VCaP (cell line): ENCODE measurements around the gene RASA3.

Experiments
- H3K27ac ChIP-seq: fragments of 450-650 bp; 2 replicates; pipeline ENCODE4 v1.5.1; 2017
- TF ChIP-seq, protein P1 (sequence below): fragments of 450-650 bp; conservative IDR thresholded peaks from 2 replicates; pipeline ENCODE4 v1.5.1; 2017; ENCODE audit warnings: mild to moderate bottlenecking, moderate library complexity

The RASA3 gene

DNA sequence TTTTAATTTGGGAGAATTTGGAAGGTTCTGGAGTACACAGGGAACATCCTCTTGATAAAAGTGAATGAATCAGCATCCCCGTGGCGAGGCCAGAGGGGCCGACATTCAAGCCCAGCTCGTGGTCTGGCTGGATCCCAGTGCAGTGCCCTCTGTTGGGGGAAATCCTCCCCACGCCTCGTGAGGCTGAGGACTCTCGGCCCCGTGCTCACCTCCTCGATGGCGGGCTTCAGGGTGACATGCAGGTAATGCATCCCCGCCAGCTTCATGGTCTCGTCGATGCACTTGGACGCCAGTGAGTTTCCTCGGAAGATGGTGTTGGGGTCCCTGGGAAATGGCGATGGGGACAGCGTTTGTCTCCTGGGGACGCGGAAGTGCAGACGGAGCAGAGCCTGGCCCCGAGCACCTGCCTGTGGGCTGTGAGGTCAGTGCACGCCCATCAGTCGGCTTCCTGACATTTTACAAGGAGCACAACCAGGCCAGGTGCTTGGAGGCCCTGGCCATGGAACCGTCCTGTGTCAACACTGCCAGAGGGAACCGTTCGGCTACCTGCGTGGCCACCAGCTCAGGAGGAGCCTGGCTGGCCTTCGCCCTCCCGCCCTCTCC lies 115.3 kb downstream of the RASA3 start:
- no peak overlapping the region for H3K27ac ChIP-seq
- TF ChIP-seq, protein P1, sequence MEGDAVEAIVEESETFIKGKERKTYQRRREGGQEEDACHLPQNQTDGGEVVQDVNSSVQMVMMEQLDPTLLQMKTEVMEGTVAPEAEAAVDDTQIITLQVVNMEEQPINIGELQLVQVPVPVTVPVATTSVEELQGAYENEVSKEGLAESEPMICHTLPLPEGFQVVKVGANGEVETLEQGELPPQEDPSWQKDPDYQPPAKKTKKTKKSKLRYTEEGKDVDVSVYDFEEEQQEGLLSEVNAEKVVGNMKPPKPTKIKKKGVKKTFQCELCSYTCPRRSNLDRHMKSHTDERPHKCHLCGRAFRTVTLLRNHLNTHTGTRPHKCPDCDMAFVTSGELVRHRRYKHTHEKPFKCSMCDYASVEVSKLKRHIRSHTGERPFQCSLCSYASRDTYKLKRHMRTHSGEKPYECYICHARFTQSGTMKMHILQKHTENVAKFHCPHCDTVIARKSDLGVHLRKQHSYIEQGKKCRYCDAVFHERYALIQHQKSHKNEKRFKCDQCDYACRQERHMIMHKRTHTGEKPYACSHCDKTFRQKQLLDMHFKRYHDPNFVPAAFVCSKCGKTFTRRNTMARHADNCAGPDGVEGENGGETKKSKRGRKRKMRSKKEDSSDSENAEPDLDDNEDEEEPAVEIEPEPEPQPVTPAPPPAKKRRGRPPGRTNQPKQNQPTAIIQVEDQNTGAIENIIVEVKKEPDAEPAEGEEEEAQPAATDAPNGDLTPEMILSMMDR: no peak

DNA sequence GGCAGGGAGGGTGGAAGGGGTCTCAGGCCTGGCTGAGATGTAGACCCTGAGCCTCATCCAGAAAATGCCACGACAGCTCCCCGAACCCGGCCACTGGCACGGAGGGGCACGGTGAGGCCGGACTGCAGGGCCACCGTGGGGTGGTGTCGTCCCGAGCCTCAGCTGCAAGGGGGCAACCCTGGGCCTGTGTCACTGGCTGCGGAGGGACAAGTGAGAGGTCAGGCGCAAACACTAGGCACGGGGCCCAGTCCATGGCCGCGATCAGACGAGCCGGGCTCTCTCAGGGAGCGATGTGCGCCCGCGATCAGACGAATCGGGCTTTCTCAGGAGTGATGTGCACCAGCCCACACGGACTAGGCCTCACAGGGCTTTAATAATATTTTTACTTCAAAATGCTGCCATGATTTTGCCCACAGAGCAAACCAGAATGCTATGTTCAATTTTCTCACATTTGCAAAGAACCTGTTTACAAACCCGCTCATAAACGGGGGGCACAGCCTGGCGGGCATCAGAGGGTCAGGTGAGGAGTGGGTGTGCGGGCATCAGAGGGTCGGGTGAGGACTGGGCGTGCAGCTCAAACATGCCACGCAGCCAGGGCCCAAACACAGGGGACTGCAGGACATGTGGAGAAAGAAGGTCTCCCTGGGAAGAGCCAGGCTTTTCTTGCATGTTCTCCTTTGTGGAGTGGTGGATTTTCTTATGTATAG lies 115.9 kb downstream of the RASA3 start:
- H3K27ac ChIP-seq: no peak overlapping the region
- TF ChIP-seq, protein P1: no peak

DNA sequence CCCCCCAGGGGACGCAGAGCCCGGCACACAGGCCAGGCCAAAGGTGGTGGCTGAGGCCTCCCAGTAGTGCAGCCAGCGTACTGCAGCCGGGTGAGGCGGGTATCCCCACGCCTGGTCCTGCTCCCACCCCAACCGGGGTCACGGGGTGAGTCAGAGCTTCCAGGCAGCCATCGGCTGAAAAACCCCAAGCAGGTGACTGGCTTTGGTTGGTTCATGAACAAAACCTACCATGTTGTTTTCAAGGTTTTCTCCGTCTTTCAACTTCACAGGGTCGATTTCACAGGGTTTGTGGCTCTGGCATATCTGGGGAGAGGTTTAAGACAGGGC lies 116.5 kb downstream of the RASA3 start:
- no peak overlapping the region for H3K27ac ChIP-seq
- TF ChIP-seq, protein P1: no peak

DNA sequence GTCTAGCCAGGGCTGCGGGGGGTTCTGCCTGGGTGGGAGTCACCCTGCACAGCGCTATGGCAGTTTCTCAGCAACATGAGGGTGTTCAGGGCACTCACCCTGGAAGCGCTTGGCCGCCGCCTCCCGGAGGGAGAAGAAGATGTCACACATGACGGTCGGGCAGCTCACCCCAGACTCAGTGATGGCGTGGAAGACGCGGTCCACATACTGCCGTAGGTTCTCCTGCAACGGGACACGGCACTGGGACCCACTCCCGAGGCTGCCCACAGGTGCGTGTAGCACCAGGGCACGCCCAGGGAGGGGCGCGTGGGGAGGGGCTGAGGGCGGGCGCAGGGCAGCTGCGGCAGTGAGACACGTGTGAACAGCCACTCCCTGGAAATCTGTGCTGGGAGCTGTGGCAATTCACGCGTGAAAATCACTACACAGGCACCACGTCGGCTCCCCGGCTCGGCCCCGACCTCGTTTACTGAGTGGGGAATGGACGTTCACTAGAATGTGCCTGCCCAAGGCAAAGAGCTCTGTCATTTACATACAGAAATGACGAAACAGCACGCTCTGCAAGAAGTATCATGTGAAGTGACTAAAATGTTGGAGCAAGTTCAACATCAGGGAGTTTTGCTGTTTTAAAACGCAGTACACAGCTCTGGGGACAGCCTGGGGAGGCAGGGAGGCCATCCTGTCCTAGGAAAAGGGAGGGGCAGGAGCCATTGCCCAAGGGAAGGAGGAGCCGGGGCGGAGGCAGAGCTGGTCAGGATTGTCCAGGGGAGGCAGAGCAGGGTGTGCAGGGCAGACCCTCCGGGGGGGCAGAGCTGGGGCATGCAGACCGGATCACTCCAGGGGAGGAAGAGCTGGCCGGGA lies 117.1 kb downstream of the RASA3 start:
- no peak overlapping the region for H3K27ac ChIP-seq
- TF ChIP-seq, protein P1: no peak

DNA sequence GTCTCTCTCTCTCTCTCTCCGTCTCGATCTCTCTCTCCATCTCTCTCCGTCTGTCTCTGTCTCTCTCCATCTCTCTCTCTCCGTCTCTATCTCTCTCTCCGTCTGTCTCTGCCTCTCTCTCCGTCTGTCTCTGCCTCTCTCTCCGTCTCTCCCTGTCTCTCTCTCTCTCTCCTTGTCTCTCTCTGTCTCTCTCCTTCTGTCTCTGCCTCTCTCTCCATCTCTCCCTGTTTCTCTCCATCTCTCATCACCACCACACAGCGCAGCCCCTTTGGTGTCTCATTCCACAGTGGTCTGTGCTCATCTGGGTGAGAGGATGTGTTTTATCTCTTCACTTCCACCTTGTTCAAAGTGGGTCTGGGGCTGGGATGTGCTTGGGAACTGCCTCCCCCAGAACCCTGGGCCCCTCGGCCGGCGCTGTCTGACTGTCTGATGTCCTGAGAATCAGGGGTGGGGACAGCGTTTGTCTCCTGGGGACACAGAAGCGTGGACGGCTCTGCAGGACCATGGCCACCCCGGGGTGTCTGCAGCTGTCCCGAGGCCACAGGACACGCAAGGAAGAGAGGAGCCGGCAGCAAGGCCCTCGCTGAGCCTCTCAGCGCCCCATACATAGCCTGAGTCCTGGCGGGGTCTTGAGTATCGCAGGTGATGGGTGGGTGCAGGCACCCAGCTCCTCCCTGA lies 118.3 kb downstream of the RASA3 start:
- TF ChIP-seq, protein P1: no peak
- H3K27ac ChIP-seq: no peak overlapping the region

DNA sequence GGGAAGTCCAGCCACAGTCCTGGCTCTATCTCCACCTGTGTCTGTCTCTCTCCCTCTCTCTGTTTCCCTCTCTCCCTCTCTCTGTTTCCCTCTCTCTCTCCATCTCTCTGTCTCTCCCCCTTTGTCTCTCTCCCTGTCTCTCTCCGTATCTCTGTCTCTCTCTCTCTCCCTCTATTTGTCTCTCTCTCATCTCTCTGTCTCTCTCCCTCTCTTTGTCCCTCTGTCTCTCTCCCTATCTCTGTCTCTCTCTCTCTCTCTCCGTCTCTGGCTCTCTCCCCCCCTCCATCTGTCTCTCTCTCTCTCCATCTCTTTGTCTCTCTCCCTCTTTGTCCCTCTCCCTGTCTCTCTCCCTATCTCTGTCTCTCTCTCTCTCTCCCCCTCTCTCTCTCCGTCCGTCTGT lies 119.1 kb downstream of the RASA3 start:
- TF ChIP-seq, protein P1: no peak

DNA sequence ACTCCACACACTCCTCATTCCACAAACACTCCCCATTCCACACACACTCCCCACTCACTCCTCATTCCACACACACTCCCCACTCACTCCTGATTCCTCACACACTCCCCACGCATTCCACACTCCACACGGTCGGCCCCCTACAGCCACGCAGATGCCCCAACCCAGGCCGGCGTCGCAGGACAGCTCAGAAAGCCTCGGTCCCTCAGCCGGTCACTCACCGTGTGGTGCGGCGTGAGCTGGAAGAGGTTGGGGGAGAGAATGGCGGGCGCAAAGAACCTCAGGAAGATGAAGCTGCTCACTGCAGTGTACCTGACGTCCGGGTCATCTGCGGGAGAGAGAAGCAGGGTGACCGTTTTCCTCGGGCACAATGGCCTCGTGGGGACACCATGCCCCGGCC lies 119.5 kb downstream of the RASA3 start:
- TF ChIP-seq, protein P1: no peak
- no peak overlapping the region for H3K27ac ChIP-seq

More for the DNA sequence above, 119.1 kb downstream of the RASA3 start:
- H3K27ac ChIP-seq: no peak overlapping the region
